ENCODE measurements around the gene CHMP6.

Gene CHMP6

DNA sequence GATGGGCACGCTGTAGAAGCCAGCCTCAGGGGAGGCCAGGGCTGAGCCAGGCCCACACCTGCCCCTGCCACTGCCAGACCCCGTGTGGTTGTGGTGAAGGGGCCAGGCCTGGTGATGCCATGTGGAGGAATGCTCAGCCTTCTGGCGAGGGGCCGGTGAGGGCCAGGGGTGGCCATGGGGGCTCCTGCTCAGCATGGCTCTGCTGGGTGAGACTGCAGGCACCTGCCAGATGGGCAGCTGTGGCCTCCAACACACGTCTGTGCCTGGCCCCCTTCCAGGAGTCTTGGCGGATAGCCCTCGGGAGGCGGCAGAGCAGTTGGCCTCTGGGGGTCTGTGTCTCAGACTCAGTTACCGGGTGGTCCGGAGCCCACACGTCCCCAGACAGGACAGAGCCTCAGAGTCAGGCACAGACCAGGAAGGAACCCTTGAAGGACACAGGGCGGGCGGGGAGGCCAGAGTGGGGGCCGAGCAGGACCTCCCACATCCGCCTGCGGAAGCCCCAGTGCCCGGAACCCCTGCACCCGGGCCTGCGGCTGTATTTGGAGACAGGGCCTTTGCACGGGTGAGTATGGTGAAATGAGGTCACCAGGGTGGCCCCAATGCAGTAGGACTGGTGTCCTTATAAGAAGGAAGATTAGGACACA is 22.5 kb upstream of the CHMP6 start:
- H3K4me3 ChIP-seq (ENCODE audit: low read length) = no peak overlapping the region
- DNase-seq (ENCODE audit: low read depth, low spot score) = no peak

DNA sequence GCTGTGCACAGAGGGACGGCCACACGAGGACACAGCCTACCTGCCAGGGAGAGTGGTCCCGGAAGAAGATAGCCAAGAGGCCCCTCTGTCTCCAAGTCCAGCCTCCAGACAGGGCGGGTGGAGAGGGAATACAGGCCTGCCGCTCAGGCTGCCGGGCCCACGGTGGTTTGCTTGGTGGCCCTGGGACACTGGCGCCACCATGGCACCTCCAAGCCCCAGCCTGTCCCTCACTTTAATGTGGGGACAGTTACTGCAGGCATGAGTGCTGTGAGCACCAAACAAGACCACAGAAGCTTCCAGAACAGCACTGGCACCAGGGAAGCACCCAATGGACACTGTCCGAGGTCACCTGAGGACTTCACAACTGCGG is 22.0 kb upstream of the CHMP6 start:
- DNase-seq (ENCODE audit: low read depth, low spot score) = no peak

DNA sequence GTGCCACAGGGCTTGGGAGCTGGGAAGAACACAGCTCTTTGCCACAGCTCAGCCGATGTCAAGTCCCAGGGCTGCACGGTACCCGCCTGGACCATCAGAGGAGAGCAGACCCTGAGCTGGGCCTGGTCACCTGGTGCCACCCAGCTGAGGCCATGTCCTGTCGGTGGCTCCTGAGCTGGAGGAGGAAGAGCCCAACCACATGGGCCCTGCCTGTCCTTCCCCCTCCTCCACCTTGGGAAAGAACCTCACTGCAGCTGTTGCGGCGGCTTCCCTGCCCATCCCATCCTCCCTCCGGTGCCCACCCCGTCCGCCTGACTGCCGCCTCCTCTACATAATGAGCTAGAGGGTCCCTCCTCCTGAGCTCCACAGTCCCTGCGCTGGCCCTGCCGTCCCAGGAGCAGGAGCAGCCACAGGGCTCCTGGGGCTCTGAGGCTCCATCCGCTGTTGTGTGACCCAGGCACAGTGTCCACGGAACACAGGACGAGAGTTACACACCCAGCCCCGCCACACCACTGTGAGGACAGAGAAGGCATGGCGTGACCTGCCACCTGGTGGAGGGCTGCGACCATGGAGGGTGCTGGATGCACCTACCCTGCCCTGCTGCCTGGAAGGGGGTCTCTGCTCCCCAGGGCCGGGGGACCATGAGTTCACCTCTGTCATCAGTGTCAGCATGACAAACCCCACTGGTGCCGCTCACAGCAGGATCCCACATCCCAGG is 21.4 kb upstream of the CHMP6 start:
- no peak for DNase-seq (ENCODE audit: low read depth, low spot score)
- H3K4me3 ChIP-seq (ENCODE audit: low read length) = no peak overlapping the region

More for the DNA sequence above, 22.0 kb upstream of the CHMP6 start:
- H3K4me3 ChIP-seq (ENCODE audit: low read length) = no peak overlapping the region

DNA sequence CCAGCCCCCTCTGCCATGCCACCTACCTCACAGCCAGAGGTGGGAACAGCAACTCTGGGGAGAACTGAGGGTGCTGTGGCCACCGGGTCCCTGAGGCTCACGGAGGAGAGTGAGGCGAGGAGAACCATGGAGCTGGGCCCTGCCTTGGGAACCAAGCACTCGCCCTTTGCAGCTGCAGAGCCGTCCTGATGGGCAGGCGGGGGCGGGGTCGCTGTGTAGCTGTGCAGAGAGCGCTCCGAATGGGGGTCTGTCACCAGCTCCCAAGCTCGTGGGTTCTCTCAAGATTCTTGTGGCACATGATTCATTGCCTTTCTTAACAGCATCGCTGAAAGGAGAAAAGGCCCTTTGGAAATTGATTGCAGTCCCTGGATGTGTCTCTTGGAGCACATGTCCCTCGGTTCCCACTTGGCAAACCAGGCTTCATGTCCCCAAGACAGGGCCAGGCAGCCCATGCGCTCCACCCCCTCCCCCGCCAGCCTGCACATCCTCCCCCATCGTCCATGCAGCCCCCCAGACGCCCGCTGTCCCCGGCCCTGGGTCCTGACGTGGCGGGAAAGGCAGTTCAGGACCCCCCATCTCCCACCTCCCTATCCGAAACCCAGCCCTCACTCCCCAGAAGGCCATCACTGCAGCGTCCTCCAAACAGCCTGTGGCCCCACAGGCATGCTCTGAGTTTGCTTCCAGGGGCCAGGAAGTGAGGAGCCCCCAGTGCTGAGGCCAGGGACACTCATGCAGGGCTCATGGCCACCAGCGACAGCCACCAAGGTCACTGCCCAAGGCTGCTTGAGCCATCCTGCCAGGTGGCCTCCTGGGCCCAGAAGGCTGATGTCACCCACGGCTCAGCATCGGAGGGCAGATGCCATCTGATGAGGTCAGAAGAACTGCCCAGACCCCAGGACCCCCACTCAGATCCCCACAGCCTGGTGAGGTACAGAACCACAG is 20.6 kb upstream of the CHMP6 start:
- no peak for DNase-seq (ENCODE audit: low read depth, low spot score)
- H3K4me3 ChIP-seq (ENCODE audit: low read length) = no peak overlapping the region

DNA sequence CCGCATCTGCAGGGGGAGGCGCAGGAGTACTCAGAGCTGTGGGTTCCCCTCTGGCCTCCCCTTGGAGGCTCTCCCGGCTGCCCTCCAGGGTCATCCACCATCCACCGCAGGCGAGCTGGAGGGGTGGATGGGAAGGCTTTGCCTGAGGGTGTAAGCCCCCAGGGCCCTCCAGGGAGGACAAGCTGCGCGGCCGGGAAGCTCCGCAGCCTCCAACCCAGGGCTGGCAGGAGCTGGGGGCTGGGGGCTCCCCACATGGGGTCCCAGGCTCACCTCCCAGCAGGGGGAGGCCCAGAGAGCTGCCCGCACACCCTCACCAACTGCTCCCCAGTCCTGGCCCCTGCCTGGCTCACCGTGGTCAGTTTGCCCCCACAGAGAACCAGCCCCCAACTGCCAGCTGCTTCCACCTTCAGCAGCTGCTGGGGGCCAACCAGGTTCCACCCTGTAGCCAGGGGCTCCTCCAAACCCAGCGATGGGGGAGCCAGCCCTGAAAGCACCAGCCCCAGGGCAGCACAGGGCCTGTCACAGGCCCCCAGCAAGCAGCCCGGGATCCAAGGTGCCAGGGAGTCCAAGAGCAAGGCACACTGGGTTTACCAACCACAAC is 19.8 kb upstream of the CHMP6 start:
- no peak overlapping the region for H3K4me3 ChIP-seq (ENCODE audit: low read length)
- DNase-seq (ENCODE audit: low read depth, low spot score) = no peak

DNA sequence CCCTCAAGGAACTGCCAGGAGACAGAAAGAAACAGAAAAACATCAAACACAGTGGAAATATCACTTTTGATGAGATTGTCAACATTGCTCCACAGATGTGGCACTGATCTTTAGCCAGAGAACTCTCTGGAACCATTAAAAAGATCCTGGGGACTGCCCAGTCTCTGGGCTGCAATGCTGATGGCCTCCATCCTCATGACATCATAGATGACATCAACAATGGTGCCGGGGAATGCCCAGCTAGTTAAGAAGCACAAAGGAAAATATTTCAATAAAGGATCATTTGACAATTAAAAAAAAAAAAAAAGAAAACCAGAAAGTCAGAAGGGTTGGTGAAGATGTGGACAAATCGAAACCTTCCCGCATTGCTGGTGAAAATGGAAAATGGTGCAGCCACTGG is 14.9 kb upstream of the CHMP6 start:
- DNase-seq (ENCODE audit: low read depth, low spot score) = no peak
- no peak overlapping the region for H3K4me3 ChIP-seq (ENCODE audit: low read length)

DNA sequence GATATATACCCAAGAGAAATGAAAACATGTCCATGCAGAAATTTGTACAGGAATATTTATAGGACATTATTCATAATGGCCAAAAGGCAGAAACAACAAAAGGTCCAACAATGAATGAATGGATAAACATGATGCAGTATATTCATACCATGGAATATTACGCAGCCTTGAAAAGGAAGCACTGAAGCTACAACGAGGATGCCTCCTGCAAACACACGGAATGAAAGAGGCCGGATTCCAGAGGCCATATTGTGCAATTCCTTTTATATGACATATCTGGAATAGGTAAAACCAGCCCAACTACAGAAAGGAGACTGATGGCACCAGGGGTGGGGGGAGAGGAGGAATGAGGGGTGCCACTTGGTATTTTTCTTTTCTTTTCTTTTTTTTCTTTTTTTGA is 14.5 kb upstream of the CHMP6 start:
- H3K4me3 ChIP-seq (ENCODE audit: low read length) = no peak overlapping the region

DNA sequence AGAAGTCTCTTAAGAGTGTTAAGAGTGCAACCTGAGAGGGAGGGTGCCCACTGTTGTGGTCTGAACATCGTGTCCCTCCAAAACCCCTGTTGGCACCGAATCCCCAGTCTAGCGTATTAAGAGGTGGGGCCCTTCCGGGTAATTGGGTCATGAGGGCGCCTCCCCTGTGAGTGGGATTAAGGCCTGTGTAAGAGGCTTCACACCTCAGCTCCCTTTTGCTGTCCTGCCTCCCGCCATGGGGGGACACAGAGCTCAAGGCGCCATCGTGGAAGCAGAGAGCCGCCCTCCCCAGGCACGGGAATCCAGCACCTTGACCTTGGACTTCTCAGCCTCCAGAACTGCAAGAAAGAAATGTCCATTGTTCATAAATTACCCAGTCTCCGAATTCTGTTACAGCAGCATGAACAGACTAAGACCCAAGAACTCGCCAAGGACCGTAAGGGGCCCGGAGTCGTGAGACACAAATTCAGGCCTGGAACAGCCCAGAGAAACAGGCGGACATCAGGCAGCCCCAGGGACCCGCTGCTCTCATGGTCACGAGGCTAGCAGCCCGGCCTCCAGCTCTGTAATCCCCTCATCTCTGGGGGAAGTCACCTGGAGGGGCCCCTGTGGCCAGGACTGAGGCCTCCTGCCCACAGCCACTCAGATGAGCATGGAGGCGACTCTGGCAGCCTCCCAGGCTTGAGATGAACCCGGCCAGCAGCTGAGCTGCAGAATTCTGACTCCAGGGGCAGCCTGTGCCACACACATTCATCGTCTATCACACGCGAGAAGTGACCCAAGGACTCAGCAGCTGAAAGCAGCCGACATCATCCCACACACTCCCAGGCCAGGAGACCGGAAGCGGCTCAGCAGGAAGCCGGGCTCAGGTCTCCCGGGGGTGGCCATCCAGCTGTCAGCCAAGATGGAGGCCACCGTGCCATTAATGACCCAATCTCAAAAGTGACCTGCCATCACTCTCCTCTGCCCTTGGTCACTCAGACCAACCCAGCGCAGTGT is 12.8 kb upstream of the CHMP6 start:
- no peak for DNase-seq (ENCODE audit: low read depth, low spot score)
- no peak overlapping the region for H3K4me3 ChIP-seq (ENCODE audit: low read length)

More for the DNA sequence above, 14.5 kb upstream of the CHMP6 start:
- no peak for DNase-seq (ENCODE audit: low read depth, low spot score)

DNA sequence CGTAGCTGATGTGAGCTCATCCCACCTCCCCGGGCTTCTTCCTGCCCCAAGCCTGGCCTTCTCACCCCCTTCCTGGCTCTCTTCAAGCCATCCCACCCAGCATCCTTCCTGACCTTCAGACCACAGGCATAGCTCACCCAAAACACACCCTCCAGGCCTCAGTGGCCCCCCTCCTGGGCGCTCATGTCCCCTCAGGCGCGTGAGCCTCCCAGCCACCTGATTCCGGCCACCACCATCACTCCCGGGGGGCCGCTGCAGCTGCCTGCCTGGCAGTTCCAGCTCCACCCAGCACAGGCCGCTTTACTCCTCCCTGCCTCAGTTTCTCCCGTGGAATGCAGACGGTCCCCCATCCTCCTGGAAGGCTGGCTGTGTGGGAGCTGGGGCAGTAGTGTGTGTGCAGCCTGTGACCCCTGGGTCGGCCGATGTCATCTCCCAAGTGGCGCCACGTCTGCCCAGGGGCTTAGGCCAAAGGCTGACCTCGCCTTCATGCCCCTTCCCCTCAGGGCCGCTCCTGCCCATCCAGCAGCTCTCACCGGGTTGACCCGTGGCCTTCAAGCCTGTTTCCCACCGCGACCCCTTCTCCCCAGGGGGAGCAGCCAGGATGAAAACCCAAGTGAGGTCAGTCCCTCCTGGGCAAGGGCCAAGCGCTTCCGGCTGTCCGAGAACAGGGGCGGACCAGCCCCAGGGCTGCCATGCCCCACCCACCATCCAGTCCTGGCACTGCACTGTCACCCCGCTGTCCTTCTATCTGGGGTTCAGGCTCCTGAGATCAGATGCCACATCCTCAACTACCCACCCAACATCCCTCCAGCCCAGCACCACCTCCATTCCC is 11.9 kb upstream of the CHMP6 start:
- DNase-seq (ENCODE audit: low read depth, low spot score) = no peak
- H3K4me3 ChIP-seq (ENCODE audit: low read length) = no peak overlapping the region

DNA sequence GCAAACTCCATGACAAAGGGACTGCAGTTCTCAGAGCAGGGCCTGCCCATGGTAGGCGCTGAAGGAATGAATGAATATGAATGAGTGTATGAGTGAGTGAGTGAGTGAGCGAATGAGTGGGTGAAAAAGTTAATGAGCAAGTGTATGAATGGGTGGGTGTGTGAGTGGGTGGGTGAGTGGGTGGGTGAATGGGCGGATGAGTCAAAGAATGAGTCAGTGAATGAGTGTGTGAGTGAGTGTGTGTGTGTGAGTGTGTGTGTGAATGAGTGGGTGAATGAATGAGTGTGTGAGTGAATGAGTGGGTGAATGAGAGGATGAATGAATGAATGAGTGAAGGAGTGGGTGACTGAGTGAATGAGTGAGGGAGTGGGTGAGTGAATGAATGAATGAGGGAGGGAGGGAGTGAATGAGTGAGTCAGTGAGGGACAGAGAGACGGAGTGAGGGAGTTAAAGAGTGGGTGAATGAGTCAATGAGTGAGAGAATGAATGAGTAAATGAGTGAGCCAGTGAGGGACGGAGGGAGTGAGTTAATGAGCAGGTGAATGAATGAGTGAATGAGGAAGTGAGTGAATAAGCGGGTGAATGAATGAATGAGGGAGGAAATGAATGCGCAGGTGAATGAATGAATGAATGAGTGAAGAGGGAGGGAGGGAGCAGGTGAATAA is 11.1 kb upstream of the CHMP6 start:
- H3K4me3 ChIP-seq (ENCODE audit: low read length) = no peak overlapping the region
- no peak for DNase-seq (ENCODE audit: low read depth, low spot score)

DNA sequence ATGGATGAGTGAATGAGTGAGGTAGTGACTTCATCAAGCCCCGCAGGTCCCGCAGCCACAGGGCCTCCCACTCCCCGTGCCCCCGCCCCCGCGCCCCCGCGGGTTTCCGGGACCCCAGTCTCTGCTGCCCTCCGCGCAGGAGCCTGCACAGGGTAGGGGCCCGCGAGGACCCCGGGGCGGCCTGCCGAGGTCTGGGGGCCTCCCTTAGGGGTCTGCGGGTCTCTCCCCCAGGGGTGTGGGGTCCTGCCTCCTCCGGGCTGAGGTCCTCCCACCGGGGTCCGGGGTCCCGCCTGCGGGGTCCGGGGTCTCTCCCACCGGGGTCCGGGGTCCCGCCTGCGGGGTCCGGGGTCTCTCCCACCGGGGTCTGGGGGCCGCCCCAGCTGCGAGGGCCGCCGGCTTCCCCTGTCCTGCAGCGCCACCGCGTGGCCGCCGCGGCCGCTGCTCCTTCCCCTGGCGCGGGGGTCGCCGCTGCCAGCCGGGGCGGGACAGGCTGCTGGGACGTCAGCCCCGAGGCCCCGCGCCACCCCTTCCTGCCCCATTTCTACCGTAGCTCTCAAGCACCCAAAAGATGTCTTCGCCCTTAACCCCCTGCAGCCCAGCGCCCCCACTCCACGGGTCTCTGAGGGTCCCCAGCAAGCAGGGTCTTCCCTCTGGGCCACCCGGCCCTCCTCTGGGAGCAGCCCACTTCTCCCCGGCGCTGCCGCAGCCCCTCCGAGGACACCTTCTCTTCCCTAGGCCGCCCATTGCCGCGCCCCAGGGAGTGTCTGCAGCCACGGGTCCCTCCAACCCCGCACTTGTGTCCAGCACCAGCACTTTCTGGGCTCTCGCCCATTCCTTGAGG is 10.4 kb upstream of the CHMP6 start:
- H3K4me3 ChIP-seq (ENCODE audit: low read length) = peak overlapping the region; percentile 16; the same call in 1 of the 2 replicates

DNA sequence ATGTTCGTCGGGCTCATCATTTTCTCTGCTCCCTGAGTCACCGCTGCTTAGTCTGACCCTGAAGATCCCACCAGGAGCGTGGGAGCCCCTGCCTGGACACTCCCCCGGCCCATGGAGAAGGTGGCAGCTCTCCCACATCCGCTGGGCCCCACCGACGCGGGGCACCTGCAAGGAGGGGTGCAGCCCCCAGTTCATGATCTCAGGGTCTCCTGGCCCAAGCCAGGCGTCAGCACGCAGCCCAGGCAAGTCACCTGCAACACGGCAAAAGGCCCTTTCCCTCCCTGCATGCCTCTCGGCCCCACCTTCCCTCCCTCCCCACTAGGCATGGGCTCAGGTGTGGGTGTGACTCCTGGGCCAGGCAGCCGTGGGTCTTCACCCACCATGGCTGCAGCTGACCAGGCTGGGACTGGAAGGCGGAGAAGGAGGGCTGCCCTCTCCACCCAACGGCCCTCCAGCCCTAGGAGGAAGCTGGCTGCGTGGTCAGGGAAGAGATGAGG is 9.7 kb upstream of the CHMP6 start:
- DNase-seq (ENCODE audit: low read depth, low spot score) = no peak
- H3K4me3 ChIP-seq (ENCODE audit: low read length) = no peak overlapping the region

More for the DNA sequence above, 10.4 kb upstream of the CHMP6 start:
- no peak for DNase-seq (ENCODE audit: low read depth, low spot score)

DNA sequence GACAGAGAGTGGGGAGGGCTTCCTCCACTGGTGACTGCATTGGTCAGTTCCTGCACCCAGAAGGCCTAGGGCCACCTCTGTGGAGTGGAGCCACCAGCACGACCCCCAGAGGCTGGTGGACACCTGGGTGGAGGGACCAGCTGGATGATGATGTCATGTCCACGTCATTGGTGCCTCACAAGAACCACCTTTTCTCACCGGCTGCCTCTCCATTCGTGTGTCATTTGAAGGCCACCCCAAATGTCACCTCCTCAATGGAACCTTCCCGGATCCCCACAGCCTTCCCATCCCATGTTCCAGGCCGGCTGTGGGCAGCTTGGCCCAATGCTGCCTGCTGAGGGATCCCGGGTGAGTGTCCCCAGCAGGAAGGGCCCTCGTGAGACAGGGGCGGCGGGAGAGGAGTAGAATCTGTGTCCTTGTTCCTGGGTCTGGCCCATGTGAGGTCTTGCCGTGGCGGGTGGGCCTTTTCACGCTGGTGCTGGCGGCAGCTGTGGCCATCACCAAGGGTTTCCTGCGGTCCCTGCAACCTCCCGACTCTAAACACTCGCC is 9.1 kb upstream of the CHMP6 start:
- H3K4me3 ChIP-seq (ENCODE audit: low read length) = no peak overlapping the region
- no peak for DNase-seq (ENCODE audit: low read depth, low spot score)

DNA sequence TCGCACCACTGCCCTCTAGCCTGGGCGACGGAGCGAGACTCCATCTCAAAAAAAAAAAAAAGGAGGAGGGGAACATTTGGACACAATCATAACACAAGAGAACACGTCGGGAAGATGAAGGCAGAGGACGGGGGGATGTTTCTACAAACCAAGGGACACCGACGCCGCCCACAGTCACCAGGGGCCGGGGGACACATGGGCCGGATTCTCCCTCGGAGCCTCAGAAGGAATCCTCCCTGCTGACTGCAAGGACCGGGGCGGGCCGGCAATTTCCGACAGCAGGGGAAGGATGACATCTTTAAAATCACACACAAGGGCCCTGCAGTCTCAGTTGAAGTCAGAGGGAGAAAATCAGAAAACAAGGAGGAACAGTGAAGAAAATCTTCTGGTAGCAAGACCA is 8.1 kb upstream of the CHMP6 start:
- DNase-seq (ENCODE audit: low read depth, low spot score) = no peak

DNA sequence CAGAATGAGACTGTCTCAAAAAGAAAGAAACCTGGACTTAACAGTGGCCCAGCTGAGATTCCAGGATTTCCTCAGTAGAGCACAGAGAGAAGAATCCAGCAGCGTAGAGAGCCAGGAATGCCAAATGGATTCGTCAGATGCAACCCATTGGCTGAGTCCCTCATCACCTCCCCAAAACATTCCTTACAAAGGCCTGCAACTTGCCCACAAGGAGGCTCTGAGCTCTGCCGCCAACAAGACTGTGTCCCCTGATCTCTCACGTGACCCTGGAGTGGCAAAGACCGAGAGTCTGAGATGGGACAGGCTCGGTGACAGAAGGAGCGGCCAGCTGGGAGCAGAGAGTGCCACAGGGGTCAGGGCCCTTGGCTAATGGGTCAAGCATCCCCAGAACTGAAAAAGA is 6.9 kb upstream of the CHMP6 start:
- DNase-seq (ENCODE audit: low read depth, low spot score) = no peak
- H3K4me3 ChIP-seq (ENCODE audit: low read length) = no peak overlapping the region

More for the DNA sequence above, 8.1 kb upstream of the CHMP6 start:
- H3K4me3 ChIP-seq (ENCODE audit: low read length) = no peak overlapping the region

DNA sequence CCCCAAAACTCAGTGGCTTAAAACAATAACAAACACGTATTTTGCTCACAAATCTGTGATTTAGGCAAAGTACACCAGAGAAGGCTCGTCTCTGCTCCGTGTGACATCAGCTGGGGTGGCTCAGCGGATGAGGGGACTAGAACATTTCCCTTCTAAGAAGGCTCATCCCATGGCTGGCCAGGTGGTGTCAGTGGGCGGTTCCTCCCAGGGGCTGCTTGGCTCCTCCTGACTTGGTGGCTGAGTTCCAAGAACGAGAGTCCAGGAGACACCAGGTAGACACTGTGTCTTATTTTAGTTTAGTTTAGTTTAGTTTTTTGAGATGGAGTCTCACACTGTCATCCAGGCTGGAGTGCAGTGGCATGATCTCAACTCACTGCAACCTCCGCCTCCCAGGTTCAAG is 5.6 kb upstream of the CHMP6 start:
- no peak for DNase-seq (ENCODE audit: low read depth, low spot score)
- no peak overlapping the region for H3K4me3 ChIP-seq (ENCODE audit: low read length)
